GM21526 (cell line): ENCODE results near the gene RBP2.
A peak's percentile ranks its signal among the peaks of the same experiment; 100 is the strongest.
"Not testable (repeated sequence)": the region's sequence is repeated elsewhere in the genome, so short reads cannot be mapped to it uniquely, and the experiment has no call there.

Source experiments
- ATAC-seq: cut with Tn5 transposase; IDR thresholded peaks from one replicate; pipeline ENCODE4 v1.9.1; 2021; ENCODE audit warnings: moderate library complexity; ENCODE audit not compliant: unreplicated experiment, low FRiP score

The RBP2 gene

DNA sequence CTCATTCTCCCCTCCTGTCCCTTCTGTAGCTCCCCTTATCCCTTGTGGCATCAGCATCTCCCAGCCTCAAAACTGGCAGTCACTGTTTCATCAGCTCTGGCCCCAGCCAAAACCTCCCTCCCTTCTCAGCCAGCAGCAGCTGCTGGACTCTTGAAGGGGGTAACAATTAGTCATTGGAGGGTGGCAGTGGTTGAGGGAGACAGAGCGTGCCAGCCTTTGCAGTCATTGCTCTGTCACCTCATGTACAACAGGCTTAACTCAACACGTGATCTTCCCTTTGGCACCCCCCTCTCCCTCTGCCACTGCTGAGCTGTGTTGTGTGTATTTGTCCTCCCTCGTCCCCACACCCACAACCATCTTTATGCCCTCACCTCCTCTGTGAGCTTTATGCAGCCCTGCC is 28.2 kb downstream of the RBP2 start:
- no peak for ATAC-seq

DNA sequence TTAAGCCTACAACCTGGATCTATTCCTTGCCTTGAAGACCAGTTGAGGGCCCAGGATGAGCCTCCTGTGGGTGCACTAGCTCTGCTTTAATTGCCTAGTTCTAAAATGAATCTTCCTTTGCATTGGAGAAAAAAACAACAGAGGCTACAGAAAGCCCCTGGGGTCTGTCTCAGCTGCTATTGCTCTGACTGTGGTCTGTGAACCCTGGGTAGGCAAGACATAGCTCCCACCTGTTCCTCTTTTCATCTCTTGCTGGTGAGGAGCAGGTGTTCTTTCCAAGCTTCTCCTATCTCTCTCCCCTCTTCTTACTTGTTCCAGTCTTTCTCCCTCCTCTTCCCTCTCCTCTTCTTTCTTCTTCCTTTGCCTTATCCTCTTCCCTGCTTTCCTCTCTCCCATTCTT is 28.8 kb downstream of the RBP2 start:
- ATAC-seq: no peak

DNA sequence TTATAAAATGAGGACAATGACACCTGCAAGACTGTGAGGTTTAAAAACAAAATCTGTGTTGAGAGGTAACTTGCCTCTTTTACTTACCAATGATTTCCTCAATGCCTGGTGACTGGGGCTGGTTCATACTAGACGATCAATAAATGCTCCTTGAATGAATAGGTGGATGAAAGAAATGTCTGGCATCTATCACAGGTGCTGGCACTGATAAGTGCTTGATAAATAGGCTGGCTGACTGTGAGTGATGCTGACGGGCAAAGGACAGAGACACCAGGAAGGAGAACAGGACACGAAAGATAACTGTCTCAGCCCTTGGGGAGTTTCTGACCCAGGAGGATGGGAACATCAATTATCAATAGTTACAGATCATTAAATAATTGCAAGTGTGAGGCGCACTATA is 31.9 kb downstream of the RBP2 start:
- ATAC-seq: no peak

DNA sequence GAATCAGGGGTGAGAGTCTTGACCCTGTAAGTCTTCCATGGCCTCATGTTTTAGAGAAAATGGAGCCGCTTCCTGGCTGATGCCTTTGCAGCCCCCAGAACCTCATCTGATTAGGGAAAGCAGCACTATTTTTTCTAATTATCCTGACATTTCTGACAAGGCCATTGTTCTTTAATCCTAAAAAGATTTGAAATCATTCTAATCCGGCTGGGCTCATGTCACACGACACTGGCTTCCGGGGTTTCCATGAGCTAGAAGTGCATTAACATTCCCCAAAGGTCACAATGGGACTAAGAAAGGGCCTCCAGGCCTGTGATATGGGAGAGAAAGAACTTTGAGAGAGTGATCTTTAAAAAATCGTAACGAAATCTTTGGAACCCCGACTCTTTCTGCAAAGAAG is 33.1 kb downstream of the RBP2 start:
- no peak for ATAC-seq

DNA sequence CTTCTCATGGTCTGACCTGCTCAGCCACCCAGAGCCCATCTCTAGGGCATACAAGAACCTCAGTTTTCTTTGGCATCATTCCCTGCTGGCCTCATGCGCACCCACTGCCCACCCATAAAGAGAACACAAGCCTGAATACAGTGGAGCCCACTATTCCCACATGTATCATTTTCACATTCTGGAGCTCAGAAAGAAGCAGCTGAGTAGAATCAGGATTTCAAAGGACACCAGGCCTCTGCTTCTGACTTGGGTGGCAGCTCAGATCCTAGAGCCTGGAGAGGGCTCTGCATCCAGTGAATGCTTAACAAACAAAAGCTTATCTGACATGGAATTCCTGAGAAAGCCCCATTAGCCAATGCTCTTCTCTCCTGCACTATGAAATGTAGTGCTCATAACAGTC is 34.7 kb downstream of the RBP2 start:
- no peak for ATAC-seq

DNA sequence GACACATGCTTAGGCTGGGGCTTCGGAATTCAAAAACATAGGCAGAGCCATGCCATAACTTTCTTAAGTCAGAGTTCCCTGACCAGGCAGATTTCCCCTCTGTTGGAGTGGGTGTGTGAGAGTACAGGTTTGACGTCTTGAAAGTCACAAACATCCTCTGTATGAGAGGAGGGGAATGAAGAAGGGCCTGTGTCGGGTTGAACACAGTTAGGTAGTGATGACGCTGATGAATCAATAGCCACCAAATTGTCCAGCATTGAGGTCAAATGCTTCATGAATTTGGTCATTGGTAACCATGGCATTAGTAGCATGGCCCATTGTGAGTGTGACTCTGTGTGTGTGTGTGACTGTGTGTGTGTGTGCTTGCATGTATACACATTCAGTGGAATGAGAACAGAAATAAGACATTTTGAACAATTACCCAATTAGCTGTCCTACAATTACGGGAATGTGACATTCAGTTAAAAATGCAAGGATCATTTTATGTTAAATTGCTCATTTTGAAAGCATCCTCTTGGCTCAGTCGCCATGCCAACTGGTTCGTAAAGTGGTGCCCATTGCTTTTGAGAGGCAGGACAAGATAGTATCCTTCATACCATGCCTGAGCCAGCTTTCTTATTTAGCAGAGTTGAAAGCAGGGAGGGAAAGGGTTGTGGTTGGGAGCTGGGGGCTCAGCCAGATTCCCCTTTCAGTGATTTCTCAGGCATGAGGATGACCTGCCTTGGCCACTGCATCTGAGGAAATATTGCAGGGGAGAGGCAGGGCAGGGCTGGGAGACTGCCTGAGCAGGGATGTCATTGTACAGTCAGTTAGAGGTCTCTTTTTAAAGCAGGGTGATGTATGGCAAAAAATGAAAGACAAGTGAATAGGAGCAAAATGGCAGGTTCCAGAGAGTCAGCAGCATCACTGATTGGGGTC is 35.4 kb downstream of the RBP2 start:
- no peak for ATAC-seq

DNA sequence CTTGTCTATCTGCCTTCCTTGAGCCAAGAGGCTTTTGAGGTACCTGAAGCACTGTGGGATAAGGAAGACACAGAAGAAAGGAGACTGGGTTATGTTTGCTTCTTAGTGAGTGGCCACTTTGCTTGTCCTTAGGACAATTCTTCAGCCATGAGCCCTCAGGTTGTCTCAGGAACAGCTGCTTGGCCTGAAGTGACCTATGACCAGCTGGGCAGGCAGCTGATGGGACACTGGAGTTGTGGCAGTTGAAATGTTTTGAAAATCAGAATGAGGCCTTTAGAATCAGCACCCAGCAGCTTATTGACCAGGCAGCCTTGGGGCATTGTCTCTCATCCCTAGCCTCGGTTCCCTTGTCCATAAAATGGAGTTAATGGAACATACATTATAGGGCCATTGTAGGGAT is 37.0 kb downstream of the RBP2 start:
- ATAC-seq: no peak

DNA sequence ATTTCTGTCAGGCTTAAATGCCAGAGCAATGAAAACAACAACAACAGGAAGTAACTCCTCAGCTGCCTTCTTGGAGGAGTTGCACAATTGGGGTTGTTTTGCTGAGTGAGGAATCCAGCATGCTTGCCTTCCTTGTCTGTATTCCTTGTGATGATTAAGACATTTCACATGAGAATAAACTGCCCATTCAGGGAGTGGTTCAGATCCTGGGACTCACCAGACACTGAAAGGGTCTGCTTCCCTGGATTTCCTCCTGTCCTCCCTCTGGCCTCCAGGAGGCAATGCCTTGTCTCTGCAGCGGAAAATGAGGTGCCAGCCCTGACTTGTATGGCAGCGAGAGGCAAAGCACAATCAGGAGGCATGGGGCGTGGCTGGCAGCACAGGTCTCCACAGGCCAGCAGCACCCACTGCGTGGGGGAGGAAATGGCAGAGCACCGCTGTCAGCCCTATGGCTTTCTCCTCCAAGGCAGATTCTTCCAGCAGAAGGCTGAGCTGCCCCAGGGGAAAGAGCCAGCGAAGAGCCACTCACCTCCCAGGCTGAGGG is 41.5 kb downstream of the RBP2 start:
- no peak for ATAC-seq

DNA sequence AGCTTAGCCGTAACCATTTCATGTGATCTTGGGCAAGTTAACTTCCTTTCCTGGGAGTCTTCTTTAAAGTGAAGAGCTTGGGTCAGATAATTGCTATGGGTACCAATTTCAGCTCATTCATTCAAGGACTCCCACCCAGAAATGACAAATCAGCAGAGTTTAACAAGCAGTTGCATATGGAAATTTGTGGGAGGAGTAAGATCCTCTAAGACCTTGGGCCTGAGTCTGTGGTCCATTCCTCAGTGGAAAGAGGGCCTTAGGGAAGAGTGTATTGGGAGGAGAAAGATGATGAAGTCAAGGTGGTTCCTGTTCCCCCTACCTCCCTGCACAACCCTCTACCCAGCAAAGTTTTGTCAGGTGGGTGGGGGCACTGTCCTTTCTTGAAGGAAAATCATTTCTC is 42.1 kb downstream of the RBP2 start:
- ATAC-seq: no peak

DNA sequence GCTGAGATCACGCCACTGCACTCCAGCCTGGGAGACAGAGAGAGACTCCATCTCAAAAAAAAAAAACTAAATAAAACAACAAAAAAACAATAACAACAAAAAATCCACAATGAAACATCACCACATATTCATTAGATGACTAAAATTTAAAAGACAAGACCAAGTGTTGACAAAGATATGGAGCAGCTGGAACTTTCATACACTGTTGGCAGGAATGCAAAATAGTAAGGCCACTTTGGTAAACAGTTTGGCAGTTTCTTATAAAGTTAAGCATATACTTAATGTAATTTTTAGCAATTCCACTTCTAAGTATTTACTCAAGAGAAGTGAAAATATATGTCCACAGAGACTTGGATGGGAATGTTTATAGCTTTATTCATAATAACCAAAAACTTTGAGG is 43.2 kb downstream of the RBP2 start:
- ATAC-seq: no peak

DNA sequence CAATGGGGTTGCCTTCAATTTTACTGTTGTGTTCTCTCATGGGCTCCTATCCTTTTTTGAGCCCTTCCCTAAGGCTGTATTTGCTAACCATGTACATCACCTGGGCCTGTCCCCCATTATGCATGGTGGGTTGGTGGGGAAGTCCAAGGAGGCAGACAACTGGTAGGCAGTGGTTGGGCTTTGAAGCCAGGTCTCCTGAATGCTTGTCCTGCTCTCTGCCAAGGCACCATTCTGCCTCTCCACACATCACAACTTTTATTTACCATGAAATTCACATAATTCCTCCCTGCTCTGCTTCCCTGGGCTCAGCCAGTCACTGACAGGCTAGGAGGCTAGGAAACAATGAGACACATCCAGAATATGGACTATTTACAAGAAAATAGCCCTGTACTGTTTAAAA is 45.8 kb downstream of the RBP2 start:
- no peak for ATAC-seq

DNA sequence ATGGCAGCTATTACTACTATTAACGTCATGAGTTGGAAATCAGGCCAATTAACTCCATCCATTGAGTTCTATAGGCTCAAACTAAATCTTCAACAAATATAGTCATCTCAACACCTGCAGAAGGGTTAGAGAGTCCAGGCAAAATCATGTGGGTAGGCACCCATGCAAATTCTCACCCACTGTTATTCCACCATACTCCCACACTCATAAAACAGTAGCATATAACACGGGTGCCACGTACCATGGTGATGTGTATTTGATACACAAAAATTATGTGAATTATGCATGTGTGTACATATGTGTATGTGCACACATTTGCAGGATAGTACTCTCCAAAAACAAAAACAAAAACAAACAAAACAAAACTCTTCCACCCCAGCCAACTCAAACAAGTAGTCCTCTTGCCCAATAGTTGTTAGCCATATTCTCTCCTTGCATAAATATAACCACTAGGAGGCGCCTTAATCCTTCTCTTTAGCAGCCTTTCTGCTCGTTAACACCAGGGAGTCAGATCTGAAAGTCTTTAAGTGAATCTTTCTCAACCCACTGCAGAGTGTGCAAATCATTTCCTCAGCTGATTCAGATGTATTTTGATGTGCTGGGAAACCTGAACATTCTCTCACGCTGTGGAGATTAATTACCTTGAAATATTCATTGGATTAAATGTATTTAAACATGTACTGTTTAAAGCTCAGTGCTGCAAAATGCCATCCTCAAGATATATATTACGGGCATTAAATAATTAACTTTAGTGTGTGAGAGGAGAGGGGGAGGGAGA is 48.8 kb downstream of the RBP2 start:
- ATAC-seq: peak; percentile 89

DNA sequence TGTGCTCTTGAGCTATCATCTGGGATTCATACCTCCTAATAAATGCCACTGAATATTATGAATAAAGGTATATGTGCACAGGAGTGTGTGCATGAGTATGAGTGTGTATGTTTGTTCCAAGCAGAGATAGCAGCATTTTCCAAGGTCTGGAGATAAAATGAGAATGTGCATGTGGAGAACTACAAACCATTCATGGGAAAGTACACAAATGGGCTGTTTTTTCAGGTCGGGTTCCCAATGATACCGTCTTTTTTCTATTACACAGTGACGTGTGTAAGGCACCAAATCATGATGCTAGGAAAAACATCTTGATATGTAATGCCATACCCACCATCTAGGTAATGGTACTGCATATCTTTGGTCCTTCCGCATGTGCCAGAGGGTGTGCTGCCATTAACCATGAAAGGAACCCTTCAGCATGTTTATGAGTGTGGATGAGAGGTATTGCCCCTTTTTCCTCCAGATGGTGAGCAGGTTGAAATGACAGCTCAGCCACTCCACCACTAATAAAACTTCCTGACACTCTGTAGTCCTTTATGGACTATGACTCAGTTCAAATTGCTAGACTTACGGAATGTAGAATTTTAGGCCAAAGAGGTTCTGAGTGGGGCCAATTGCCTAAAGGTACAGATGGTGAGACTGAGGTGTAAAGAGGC is 50.4 kb downstream of the RBP2 start:
- ATAC-seq: no peak

DNA sequence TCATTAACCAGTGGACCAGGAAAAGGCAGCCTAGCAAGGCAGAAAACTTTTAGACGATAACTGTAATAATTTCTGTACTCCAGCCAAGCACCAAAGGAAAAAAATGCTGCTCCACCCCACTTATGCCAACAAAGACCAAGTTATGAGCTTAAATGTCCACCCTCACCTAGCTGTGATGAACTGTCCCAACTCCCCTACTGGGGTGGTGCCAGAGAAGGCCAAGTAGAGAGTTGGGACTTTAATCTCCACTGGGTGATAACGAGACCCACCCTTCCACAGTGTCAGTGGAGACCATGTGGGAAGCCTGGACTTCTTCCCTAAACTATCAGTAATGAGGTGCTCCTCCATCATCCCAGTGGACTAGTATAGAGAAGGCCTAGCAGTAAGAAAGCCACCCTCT is 53.1 kb downstream of the RBP2 start:
- no peak for ATAC-seq

DNA sequence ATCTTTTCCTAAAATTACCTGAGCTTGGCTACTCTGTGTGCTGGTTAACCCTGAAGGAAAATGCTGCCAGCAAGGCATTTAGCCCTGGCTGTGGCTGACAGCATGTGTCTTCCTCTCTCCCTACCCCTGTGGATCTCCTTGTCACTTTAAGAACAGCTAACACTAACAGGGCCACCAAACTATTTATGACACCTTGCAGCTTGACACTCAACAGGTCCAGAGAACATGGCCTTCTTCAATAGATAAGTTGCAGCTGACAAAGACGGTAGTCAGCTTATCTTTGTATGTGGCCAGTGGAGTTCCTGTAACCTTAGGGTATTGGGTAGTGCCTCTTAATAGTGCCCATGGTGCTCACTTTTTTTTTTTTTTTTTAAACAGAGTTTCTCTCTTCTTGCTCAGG is 54.9 kb downstream of the RBP2 start:
- no peak for ATAC-seq

DNA sequence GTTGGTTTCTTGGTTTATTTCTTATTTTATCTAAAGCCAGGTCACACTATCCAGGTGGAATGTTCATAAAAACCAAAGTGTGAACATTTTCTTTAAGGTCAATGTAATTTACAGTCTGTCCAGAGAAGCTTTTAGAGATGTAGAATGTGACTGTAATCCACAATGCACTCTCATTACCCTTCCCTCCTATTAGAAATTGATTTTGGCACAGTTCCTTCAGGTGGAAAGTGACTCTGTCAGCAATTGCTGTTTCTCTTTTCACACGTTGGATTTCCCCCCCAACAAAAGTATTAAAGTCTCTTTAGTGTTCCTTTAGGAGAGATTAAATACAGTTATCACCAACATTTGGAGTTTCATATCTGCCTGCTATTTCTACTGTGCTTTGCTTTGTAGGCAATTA is 55.3 kb downstream of the RBP2 start:
- no peak for ATAC-seq

DNA sequence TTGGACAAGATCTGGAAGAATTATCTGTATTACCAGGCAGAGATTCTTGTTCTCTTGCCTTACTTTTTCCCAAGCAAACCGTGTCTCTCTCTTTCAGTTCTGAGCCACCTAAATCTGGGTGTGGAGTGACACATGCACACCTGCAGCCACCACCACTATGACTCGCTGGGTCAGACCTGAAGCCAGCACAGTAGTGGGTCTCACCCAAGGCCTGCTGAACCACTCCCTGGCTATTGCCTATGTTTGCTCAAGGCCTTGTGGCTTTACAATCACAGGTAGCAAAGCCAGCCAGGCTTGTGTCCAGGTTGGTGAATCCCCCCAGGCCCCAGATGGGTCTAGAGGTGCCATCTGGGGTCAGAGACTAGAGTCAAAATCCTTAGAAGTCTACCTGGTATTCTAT is 58.2 kb downstream of the RBP2 start:
- ATAC-seq: no peak

DNA sequence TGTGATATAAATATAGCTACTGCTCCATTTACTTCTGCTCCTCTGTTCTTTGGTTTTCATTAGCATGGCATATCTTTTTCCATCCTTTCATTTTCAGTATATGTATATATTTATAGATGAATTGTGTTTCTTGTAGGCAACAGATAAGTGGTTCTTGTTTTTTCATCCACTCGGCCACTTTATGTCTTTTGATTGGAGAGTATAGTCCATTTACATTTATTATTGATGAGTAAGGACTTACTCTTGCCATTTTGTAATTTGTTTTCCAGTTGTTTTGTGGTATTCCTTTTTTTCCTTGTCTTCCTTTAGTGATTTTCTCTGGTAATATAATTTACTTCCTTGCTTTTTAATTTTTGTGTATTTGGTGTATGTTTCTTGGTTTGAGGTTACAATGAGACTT is 60.0 kb downstream of the RBP2 start:
- ATAC-seq: no peak

DNA sequence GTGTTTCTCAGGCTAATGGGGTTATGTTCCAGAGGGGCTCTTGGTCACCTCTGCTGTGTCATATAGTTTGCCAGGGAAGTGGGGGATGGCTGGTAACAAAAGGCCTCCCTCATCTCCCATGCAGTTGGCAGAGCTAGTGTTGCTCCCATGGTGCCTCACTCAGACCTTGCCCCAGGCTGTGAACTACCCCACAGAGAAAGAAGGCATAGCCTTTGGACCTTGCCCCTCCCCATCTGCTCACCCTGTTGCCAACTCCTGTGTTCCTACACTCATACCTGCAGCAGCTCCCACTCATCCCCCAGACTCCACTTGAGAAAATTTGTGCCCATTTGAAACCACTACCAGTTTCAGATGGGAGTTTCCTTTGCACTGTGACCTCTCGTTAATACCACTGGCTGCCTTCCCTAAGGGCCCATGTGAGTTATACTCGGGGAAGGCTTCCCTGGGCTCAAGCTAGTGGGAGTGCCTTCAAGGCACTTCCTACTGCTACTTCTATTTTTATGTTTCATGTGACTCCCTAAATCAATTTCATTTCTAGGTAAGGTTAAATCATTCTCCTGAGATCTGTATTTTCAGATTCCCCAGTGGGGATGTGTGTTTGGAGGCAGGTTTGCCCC is 61.6 kb downstream of the RBP2 start:
- ATAC-seq: no peak

DNA sequence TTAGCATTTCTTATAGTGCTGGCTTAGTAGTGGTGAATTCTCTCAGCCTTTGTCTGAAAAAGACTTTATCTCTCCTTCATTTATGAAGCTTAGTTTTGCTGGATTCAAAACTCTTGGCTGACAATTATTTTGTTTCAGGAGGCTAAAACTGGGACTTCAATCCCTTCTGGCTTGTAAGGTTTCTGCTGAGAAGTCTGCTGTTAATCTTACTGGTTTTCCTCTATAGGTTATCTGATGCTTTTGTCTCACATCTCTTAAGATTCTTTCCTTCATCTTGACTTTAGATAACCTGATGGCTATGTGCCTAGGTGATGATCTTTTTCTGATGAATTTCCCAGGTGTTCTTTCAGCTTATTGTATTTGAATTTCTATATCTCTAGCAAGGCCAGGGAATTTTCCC is 63.4 kb downstream of the RBP2 start:
- ATAC-seq: not testable (repeated sequence)
